GM20431 (cell line): ENCODE data around the gene PRELID1.
"Not testable (repeated sequence)": the region's sequence is repeated elsewhere in the genome, so short reads cannot be mapped to it uniquely, and the experiment has no call there.

ENCODE experiments used
- in situ Hi-C: fragments of 300-500 bp; cut with MseI, MboI; formaldehyde crosslinking; loops from one replicate; pipeline ENCODE4 v1.15.0; 2020; ENCODE audit warnings: low sequenced_read_pairs; ENCODE audit not compliant: unreplicated experiment

The PRELID1 gene

GRCh38 chr5:177297922-177298321 is 5.7 kb upstream of the PRELID1 start:
- in situ Hi-C loops = no loop called here

- in situ Hi-C loops = no loop called here
Observed at GRCh38 chr5:177299697-177300096, 3.9 kb upstream of the PRELID1 start.

- in situ Hi-C loops = no loop called here
Observed at GRCh38 chr5:177300236-177300880, 3.2 kb upstream of the PRELID1 start.

GRCh38 chr5:177300951-177301350 is 2.6 kb upstream of the PRELID1 start:
- in situ Hi-C loops = no loop called here

GRCh38 chr5:177301503-177302165 is 2.0 kb upstream of the PRELID1 start:
- in situ Hi-C loops = no loop called here

- in situ Hi-C loops = no loop called here
Observed at GRCh38 chr5:177302354-177303110, 1.1 kb upstream of the PRELID1 start.

GRCh38 chr5:177303925-177304391 is 359 bp downstream of the PRELID1 start:
- in situ Hi-C loops = no loop called here

GRCh38 chr5:177304392-177305119 is 957 bp downstream of the PRELID1 start:
- in situ Hi-C loops = no loop called here

GRCh38 chr5:177306103-177306640 is 2.6 kb downstream of the PRELID1 start:
- in situ Hi-C loops = not testable (repeated sequence)

- in situ Hi-C loops = no loop called here
Observed at GRCh38 chr5:177306674-177307543, 3.3 kb downstream of the PRELID1 start.

GRCh38 chr5:177307544-177308363 is 4.2 kb downstream of the PRELID1 start:
- in situ Hi-C loops = no loop called here

- in situ Hi-C loops = no loop called here
Observed at GRCh38 chr5:177308740-177309139, 5.1 kb downstream of the PRELID1 start.

GRCh38 chr5:177309351-177310191 is 6.0 kb downstream of the PRELID1 start:
- in situ Hi-C loops = no loop called here

GRCh38 chr5:177310332-177310731 is 6.7 kb downstream of the PRELID1 start:
- in situ Hi-C loops = no loop called here

GRCh38 chr5:177310757-177311391 is 7.3 kb downstream of the PRELID1 start:
- in situ Hi-C loops = no loop called here

- in situ Hi-C loops = no loop called here
Observed at GRCh38 chr5:177311392-177311722, 7.8 kb downstream of the PRELID1 start.
